Astrocyte (in vitro differentiated cells and primary cell): Measurements from ENCODE around the gene SUGCT. TPM values are rescaled to one million over a fixed set of nuclear protein-coding genes. Genes with fewer than 3 reads are reported as not detected.
A peak's percentile ranks its signal among the peaks of the same experiment; 100 is the strongest.

Source experiments
- DNase-seq: peaks from one replicate; pipeline ENCODE4 v3.0.0-alpha.2; 2010; ENCODE audit warnings: low read depth
- FAIRE-seq: peaks from 2 replicates; lab custom pipeline; 2011; peaks lifted over from hg19 to GRCh38; lab: Jason Lieb, UNC
- H2AFZ ChIP-seq: 2 replicates; pipeline ENCODE4 v1.6.0; 2012; ENCODE audit warnings: low read depth, low read length, inconsistent platforms
- H3K27ac ChIP-seq: 2 replicates; pipeline ENCODE4 v1.5.1; 2011; ENCODE audit warnings: low read depth, low read length, inconsistent platforms
- H3K27me3 ChIP-seq: 2 replicates; pipeline ENCODE4 v1.6.0; 2011; ENCODE audit warnings: low read length, inconsistent platforms; ENCODE audit not compliant: insufficient read depth
- H3K36me3 ChIP-seq: 2 replicates; pipeline ENCODE4 v1.5.1; 2011; ENCODE audit warnings: low read length, inconsistent platforms; ENCODE audit not compliant: insufficient read depth
- H3K4me1 ChIP-seq: 2 replicates; pipeline ENCODE4 v1.5.1; 2011; ENCODE audit warnings: low read length, inconsistent platforms; ENCODE audit not compliant: insufficient read depth
- H3K4me2 ChIP-seq: 2 replicates; pipeline ENCODE4 v1.6.0; 2012; ENCODE audit warnings: low read length, inconsistent platforms
- H3K4me3 ChIP-seq: 2 replicates; pipeline ENCODE4 v1.5.1; 2011; ENCODE audit warnings: low read depth, mild to moderate bottlenecking, low read length, inconsistent platforms; ENCODE audit not compliant: insufficient read depth
- H3K79me2 ChIP-seq: 2 replicates; pipeline ENCODE4 v1.6.0; 2012; ENCODE audit warnings: mild to moderate bottlenecking, low read length, inconsistent platforms; ENCODE audit not compliant: insufficient read depth
- H3K9ac ChIP-seq: 2 replicates; pipeline ENCODE4 v1.6.0; 2012; ENCODE audit warnings: mild to moderate bottlenecking, low read length, inconsistent platforms
- H3K9me3 ChIP-seq: 2 replicates; pipeline ENCODE4 v1.5.1; 2012; ENCODE audit warnings: low read depth, mild to moderate bottlenecking, low read length, inconsistent platforms; ENCODE audit not compliant: insufficient read depth
- H4K20me1 ChIP-seq: 2 replicates; pipeline ENCODE4 v1.6.0; 2012; ENCODE audit warnings: low read length, inconsistent platforms; ENCODE audit not compliant: insufficient read depth
- H3K27ac Mint-ChIP-seq: one replicate; pipeline ENCODE4 v1.8.0; 2021; ENCODE audit warnings: mild to moderate bottlenecking, mixed read lengths; ENCODE audit not compliant: unreplicated experiment
- H3K27me3 Mint-ChIP-seq: one replicate; pipeline ENCODE4 v1.8.0; 2021; ENCODE audit warnings: low read depth, mixed read lengths; ENCODE audit not compliant: unreplicated experiment
- H3K36me3 Mint-ChIP-seq: one replicate; pipeline ENCODE4 v1.8.0; 2021; ENCODE audit warnings: low read depth, mixed read lengths; ENCODE audit not compliant: unreplicated experiment
- H3K4me1 Mint-ChIP-seq: one replicate; pipeline ENCODE4 v1.8.0; 2021; ENCODE audit warnings: low read depth, mixed read lengths; ENCODE audit not compliant: unreplicated experiment
- H3K4me3 Mint-ChIP-seq: one replicate; pipeline ENCODE4 v1.8.0; 2021; ENCODE audit warnings: mild to moderate bottlenecking, moderate library complexity, mixed read lengths; ENCODE audit not compliant: unreplicated experiment
- H3K9me3 Mint-ChIP-seq: one replicate; pipeline ENCODE4 v1.8.0; 2021; ENCODE audit warnings: mild to moderate bottlenecking, mixed read lengths; ENCODE audit not compliant: unreplicated experiment
- CTCF ChIP-seq: IDR thresholded peaks from 2 replicates; pipeline ENCODE4 v1.5.1; 2011; ENCODE audit warnings: low read depth, mild to moderate bottlenecking, inconsistent platforms, low read length, moderate library complexity; ENCODE audit not compliant: insufficient read depth
- EZH2 ChIP-seq: IDR thresholded peaks from 2 replicates; pipeline ENCODE4 v1.6.1; 2012; ENCODE audit warnings: mild to moderate bottlenecking, low read length, inconsistent platforms; ENCODE audit not compliant: insufficient read depth
- total RNA-seq: library from RNA; stranded (reverse); gene quantifications from 2 replicates; pipeline ENCODE4 v1.2.1, GENCODE V29; 2021

Gene SUGCT
- total RNA-seq, 1 donor from 2014 or later = 15.5 TPM

DNA sequence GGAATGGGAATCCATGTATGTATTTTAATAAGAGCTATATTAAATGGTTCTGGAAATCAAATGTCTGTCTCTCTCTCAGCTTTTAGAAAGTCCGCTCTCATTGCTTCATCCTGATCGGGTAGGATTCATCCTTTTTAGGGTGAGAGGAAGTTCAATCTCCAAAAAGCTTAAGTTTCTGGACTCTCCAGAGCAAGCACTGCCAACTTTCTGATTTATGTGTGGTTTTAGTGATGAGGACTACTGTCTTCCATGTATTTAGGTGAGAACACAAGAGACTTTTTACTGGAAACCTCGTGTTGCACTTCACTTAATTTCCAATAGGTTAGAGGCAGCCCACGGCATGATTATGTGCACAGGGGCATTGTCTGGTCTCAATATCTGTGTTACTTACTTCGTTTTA, 267.9 kb downstream of the SUGCT start:
- no peak for TF ChIP-seq CTCF
- TF ChIP-seq EZH2 = no peak
- no peak overlapping the region for H3K27ac Mint-ChIP-seq
- DNase-seq = peak; percentile 6

DNA sequence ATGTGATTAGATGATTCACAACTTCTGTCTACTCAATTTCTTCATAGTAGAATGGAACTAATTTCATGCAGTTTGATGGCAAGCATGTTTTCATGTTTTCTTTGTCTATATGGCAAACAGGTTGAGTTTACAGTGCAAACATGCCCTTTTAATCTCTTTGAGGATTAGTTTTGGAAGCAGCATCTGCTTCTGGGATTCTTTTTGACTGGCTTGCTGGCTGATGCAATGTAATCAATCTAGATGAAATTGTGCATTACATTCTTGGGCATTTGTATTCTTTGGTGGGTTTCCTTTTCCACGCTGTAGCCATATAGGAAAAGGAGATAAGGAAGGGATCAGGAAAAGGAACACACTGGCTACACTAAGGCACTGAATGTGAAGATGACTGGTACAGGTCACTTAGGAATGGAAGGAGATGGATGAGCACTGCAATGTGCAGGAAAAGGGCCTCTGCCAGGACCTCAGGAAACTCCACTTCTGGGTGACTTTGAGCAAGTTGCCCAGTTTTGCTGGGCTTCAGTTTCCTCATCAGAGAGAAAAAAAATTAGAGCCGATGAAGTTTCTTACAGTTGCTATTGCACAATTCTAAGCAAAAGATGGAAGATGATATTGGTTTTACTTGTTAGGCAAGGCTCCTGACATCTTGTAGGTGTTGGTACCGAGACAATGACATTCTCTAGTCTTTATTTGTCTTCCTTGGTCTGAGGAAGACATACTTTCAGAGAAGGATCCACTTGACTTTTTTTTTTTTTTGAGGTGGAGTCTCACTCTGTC, 269.1 kb downstream of the SUGCT start:
- FAIRE-seq = no peak
- Mint-ChIP-seq H3K27me3 (no peaks in the 10 kb centered on the region), H3K27ac (no peak overlapping the region), H3K9me3 (no peaks in the 10 kb centered on the region), H3K4me3 (no peak overlapping the region), H3K36me3 (no peaks in the 10 kb centered on the region), H3K4me1 (peaks cover 5% of the 10 kb centered on the region)
- H3K36me3 ChIP-seq = no peaks in the 10 kb centered on the region
- no peaks in the 10 kb centered on the region for H4K20me1 ChIP-seq
- no peaks in the 10 kb centered on the region for H3K27me3 ChIP-seq
- no peaks in the 10 kb centered on the region for H3K79me2 ChIP-seq
- H3K9me3 ChIP-seq = no peaks in the 10 kb centered on the region
- no peak overlapping the region for H2AFZ ChIP-seq
- no peak for DNase-seq
- no peaks in the 10 kb centered on the region for H3K4me1 ChIP-seq
- no peak overlapping the region for H3K4me3 ChIP-seq
- no peak overlapping the region for H3K27ac ChIP-seq
- no peak overlapping the region for H3K9ac ChIP-seq
- TF ChIP-seq CTCF (no peak), EZH2 (no peak)
- H3K4me2 ChIP-seq = no peak overlapping the region

More for the DNA sequence above, 267.9 kb downstream of the SUGCT start:
- H3K27me3 Mint-ChIP-seq = no peaks in the 10 kb centered on the region
- no peaks in the 10 kb centered on the region for H3K9me3 ChIP-seq
- H3K27me3 ChIP-seq = no peaks in the 10 kb centered on the region
- no peaks in the 10 kb centered on the region for H4K20me1 ChIP-seq
- H3K9me3 Mint-ChIP-seq = no peaks in the 10 kb centered on the region
- H3K36me3 Mint-ChIP-seq = no peaks in the 10 kb centered on the region
- no peak overlapping the region for H3K9ac ChIP-seq
- H3K36me3 ChIP-seq = no peaks in the 10 kb centered on the region
- H2AFZ ChIP-seq = no peak overlapping the region
- no peaks in the 10 kb centered on the region for H3K79me2 ChIP-seq
- FAIRE-seq = no peak
- H3K4me3 ChIP-seq = no peak overlapping the region
- H3K4me3 Mint-ChIP-seq = no peak overlapping the region
- no peak overlapping the region for H3K27ac ChIP-seq
- no peak overlapping the region for H3K4me2 ChIP-seq
- H3K4me1 Mint-ChIP-seq = peaks cover 5% of the 10 kb centered on the region
- H3K4me1 ChIP-seq = no peaks in the 10 kb centered on the region

GRCh38 chr7:40405991-40406390, 271.2 kb downstream of the SUGCT start:
- Histone ChIP-seq H3K4me3 (no peak overlapping the region), H3K36me3 (no peaks in the 10 kb centered on the region), H3K4me2 (no peak overlapping the region), H3K9ac (no peak overlapping the region), H3K4me1 (no peaks in the 10 kb centered on the region), H4K20me1 (no peaks in the 10 kb centered on the region), H3K27ac (no peak overlapping the region), H3K9me3 (no peaks in the 10 kb centered on the region), H2AFZ (no peak overlapping the region), H3K79me2 (no peaks in the 10 kb centered on the region), H3K27me3 (no peaks in the 10 kb centered on the region)
- Mint-ChIP-seq H3K27ac (no peak overlapping the region), H3K9me3 (no peaks in the 10 kb centered on the region), H3K27me3 (no peaks in the 10 kb centered on the region), H3K4me1 (peaks cover 3% of the 10 kb centered on the region), H3K36me3 (no peaks in the 10 kb centered on the region), H3K4me3 (no peak overlapping the region)
- TF ChIP-seq CTCF (no peak), EZH2 (no peak)
- FAIRE-seq (no peak), DNase-seq (no peak)
